ENCODE data around the gene MYH15.

MYH15 gene

DNA sequence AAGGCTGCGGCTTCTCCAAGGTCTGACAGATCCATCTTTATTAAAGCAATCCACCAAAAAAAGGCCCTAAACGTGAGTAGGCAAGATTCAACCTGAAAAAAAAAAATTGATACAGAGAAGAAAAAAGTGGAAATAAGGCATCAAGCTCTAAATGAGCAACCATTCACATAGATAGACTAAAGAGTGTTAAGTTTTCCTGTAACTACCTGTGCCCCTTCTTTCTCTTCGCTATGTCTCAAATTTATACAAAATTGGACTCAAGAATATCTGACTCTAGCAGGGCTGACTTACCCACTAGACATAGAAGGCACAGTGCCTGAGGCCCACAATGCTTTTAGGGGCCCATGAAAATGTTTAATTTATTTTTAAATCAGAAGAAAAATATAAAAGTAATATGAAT lies at the start of gene MYH15:
Gene MYH15, minus strand, starts transcription at position 101 of the 400 bp plus-strand sequence. Its CDS starts 66 bp downstream, at position 35.
- DNase-seq: no peak

DNA sequence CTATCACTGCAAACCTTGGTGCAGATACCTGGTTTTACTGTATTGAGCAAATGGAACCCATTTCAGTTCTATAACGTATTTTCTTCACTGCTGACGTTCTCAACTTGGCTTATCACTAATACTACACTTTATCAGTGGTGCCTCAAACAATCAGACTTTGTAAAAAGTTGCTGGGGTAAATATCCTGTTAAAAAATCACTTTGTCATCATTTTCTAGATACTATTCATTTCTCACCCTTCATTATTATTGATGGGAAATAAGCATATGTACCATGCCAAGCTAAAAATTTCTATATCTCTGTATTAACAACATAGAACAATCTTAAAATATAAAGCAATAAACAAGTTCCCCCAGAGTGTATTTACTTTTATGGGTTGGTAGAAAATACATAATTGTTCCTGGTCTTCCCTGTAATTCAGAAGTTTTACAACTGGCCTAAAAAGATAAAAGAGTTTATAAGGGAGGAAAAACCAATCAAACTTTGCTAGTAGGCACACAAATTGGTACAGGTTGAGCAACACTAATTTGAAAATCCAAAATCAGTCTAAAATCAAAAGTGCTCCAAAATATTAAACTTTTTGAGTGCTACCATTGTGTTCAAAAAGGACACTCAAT lies 45.7 kb upstream of the MYH15 start:
- no peak for DNase-seq

DNA sequence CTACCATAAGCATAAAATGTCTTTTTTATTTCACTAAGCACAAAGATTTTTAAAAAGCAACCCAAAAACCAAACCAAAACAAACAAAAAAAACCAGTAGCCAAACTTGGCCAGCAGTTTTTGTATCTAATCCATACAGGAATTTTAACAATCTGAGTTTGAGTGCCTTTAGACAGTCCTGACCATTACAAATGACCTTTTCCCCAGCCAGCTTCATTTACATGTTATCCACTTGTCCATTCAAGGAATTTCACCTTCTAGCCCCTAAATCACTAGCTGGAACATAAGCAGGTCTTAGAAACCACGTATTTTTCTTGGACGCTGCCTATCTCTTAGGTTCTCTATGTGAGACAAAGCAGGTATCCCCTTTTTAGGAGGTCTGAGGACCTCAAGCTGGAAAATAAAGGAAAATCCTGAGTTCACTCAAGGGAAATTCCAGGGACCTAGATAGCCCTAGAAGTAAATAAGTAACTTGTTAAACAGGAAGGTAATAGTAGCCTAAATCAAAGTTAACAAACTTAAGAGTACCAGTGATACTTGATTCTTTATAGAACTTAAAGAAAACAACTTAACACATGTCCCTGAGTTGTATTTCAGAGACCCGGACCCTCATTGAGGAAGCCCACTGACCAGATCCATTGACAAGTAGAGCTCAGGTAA lies 44.6 kb upstream of the MYH15 start:
- DNase-seq: no peak

DNA sequence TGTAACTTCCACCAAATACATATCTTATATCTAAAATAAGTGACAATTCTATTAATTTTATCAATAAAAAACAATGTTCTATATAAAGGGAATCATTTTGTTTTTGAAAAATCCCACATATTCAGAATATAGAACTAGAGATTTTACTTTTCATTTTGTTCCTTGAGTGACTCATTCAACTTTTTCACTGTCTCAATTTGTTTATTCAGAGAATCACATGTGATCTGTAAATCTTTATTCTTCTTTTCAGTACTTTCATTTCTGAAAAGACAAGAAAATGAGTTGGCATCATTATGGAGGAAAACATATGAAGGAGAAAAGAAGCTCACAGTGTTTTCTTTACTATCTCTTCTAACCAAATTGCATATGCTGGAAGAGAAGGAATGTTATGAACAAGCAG lies 43.8 kb upstream of the MYH15 start:
- DNase-seq: no peak

DNA sequence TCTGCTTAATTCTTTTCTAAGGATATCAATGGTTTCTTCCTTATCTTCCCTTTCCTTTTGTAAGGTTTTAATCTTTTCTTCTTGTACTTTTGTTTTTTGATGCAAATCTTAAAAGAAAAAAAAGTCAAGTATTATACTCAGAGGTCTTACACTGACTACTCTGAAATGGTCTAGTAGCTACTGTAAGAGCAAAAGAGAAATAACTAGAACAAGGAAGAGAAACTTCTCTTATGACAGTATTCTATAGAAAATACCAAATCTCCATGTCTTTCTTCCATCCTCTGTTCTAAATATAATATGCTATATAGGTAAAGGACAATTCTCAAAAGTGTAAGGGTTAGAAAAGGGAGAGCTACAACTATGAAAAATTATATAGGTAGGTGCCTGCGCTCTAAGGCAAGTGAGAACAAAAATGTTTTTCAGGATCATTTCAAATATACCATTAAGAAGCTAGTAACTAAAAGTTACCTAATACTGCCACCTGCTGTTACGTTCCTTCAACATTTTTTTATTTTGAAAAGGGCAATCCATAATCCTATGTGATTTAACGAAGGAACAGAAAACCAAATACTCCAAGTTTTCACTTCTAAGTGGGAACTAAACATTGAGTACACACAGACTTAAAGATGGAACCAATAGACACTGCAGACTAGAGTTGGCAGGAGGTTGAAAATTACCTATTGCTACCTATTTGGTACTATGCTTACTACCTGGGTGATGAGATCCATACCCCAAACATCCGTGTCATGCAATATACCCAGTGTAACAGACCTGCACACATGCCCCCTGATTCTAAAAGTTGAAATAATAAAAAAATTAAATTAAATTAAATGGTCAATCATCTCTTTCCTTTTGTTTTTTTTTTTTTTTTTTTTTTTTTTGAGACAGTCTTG lies 42.1 kb upstream of the MYH15 start:
- no peak for DNase-seq

DNA sequence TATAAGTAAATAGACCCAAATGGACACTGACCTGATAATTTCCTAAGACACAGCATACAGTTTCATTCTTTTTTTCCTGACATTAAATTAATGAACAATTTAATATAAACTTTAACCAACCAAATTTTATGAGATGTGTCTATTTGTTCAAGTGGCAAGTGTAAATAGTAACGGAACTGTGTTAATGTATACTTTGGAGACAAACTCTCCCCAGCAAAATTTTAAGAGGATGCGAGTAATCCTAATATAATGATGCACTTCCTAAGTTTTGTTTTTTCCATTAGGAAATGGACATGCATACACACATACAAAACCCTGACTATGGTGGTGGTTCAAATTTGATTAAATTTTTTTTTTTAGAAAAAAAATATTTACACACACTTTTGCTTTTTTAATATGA lies 38.5 kb upstream of the MYH15 start:
- DNase-seq: no peak

DNA sequence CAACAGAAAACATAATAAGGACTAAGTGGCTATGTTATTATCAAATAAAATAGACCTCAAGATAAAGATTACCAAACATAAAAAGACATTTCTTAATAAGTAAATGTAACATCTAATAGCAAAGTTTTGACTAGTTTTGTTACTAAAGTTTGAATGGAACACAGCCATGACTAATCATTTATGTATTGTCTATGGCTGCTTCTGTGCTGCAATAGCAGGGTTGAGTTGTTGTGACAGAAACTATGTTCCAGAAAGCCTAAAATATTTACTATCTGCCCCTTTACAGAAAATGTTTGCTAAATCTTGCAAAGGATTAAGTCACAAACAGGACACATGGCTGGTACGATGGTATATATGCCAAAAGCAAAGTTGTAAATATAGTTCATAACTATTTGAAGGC lies 37.9 kb upstream of the MYH15 start:
- no peak for DNase-seq

DNA sequence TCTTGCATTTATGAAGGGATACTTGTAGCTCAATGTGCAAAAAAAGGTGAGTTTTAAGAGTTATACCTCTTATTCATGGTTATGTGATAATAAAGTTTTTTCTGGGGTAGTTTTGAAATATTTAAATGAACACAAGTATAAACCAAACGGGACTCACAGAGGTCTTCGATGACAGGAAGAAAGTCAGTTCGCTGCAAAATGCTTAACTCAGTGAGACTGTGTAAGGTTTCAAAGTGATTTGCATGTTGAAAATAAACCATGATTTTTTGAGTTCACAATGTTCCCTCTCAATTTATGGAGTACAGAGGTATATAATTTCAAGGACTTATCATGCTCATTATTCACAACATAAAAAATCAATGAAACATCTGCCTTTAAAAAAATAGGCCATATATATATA lies 36.3 kb upstream of the MYH15 start:
- no peak for DNase-seq

DNA sequence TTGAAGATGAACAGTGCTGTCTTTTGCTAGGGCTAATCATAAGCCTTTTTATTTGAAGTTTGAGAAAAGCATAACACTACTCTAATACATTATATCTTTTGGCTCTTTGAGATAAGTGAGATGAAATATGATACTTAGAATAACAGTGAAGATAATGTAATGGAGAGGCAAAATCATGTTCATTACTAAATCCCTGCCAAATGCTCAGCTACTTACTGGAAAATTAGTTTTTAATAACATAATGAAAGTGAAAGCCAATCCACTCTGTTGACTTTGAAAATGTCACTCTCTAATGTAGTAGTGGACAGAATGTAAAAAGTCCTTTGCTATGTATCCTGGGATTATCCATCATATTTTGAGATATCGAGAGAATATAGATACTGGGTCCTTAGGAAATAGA lies 35.9 kb upstream of the MYH15 start:
- no peak for DNase-seq

DNA sequence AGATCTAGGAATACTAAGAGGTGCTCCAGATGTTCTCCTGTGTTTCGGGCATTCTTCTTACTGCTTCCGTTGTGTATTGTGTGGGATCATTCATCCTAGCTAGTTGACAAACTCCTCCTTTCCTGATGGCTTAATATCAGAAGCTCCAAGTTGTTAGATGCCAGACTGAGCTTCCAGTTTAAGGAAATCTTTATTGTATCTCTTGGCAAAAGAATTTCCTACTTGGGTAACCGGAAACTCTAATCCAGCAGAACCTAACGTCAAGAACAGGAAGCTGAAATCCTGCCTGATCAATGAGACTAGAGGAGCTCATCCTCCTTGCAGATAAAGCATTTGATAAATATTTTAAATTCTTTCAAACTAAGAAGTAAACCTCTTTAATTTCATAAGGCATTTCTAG lies 27.7 kb upstream of the MYH15 start:
- no peak for DNase-seq

DNA sequence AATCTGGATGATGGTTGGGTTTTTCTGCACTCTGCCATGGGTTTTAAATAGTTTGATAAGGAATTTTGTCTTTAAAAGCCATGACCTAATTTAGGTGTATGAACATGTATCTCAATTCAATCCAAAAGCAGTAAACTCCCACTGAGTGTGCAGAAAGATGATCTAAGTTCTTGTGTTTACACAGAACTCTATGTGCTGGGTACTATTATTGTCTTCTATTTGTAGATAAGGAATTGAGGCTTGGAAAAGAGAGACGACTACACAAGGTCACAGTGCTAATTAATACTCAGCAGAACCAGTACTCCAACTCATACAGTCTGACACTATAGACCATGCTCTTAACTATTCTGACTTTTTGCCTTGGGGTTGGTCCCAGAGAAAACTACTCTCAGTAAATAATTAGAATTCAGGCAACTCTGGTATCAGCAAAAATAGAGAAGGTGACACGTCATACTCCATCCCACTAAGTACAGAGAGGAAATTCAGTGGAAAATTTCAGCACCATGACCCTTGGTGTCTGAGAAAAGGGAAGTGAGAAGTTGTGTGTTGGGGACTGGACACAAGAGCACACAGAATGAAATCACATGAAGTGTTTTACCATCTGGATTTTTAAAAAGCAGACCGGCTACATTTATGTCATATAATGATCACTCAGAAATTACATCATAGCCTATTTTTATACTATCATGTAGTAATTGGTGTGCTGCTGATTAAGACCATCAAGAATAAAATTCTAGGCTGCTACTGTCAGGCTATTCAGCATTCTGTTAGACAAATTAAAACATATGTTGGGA lies 18.3 kb upstream of the MYH15 start:
- DNase-seq: no peak

DNA sequence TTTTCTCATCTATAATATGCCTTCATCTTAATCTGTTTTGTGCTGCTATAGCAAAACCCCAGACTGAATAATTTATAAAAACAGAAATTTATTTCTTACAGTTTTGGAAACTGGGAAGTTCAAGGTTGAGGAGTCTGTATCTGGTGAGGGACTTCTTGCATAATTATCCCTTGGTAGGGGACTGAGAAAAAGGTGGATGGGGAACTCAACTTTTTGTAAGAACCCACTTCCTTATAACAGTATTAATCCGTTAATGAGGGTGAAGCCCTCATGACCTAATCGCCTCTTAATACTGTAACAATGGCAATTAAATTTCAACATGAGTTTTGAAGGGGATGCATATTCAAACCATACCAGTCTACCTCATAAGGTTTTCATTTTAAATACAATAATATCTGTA lies 17.4 kb upstream of the MYH15 start:
- DNase-seq: no peak

DNA sequence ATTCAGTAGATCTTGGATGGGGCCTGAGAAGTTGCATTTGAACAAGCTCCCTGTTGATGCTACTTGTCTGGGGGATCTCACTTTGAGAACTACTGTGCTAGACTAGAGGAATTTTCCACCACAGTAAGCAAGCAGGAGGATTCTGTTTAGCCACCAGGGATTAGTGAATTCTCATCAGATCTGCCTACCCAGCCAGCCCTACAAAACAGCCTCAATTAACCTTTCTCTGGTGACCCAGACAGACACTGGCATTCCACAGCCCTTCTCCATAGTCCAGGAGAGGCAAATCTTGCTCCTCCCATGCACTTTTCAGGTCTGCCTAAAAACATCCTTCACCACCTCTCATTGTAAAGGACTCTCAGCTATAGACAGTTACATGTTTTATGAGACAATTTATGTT lies 16.7 kb upstream of the MYH15 start:
- no peak for DNase-seq

DNA sequence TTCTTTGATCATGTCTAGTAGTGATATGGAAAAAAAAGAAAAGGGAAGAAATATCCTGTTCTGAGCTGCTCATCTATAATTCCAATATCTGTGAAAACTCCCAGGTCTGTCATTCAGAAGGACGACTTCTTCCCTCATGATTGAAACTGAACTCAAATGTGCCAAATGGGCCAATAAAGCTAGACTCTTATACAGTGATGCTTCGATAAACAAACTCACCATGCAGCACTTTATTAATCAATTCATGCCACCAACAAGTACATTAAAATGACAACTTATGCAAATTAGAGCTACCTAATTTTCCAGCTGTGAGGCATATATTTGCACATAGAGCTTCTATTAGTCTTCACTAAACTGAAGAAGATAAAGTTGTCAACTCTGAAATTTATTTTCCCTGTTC lies 15.6 kb upstream of the MYH15 start:
- no peak for DNase-seq

DNA sequence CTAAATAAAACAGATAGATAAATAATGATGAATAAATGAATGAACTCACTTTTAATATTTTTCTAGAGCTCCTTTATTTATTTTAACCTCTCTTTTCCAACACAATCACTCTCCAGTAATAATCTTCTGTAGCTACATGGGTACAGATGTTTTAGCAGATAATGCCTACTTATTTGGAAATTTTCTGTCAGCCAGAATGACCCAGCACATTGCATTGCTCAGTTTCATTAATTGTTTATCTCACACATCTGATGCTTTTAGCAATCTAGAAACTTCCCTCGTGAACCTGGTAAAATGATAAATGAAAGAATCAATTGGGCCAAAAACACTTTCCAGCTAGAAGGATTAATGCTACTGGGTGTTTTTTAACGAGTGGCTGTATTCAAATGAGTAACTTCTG lies 14.9 kb upstream of the MYH15 start:
- DNase-seq: no peak

DNA sequence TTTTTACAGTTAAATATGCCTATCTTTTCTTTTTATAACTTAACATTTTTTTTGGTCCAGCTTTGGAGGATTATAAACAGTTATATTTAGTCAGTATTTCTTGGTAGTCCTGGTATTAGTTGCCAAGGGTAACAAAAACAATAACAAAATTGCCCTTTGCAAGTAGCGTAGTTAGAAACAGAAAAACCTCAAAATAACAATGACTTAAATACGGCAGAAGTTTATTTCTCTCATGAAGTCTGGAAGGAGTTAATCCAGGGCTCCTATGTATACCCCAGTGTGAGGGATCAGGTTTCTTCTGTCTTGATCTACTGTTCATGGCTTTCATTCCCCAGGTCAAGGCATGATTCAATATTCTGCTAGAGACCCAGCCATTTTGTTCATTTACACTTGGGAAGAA lies 14.1 kb upstream of the MYH15 start:
- no peak for DNase-seq

DNA sequence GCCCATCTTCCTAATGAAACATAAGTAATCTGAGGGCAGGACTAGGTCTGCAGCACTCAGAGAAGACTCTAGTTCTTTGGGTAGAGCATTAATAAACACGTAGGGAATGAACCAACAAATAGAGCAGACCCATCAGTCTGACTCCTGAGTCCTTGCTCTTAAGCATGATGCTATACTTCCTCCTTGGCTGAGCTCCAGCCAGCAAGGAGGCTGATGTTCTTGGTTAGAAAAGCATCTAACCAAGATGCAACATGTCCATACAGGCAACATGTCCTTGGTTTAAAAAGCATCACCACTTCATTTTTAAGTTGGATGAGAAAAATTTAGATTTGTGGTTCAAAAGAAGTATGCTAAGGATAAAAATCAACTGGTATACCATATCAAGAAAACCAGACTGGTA lies 8.5 kb upstream of the MYH15 start:
- DNase-seq: no peak

DNA sequence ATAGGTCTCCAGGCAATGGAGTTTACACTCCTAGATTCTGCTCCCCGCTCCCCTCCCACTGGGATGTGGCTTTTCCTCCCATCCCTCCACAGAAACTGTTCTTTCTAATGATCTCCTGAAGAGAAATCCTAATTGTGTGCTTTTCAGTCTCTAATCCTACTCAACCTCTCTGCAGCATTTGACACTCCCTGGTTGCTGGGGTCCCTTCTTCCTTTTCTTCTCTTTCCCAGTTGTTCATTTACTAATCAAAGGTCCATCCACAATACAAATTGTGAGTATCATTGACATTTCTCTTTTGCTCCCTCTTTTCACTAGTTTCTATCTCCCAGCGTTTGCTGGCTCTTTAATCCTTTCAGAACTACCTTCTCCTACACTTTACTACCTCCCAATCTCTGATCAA lies 6.5 kb upstream of the MYH15 start:
- DNase-seq: no peak

DNA sequence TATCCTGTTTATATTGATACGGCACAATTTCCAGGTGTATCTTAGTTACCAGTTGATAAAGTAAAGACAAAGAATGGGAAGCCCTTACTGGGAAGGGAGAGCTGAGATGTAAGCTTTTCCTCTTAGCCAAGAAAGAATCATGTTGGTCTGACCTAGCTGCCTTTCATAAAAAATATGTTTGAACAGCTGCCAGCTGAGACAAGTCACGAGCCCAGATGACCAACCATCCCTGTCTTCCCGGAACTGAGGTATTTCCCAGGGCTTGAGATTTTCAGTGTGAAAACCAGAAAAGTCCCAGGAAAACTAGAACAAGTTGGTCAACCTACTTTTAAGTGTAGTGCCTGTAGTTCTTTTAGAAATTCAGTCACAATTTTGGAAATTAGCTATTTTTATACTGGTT lies 3.6 kb upstream of the MYH15 start:
- DNase-seq: no peak

DNA sequence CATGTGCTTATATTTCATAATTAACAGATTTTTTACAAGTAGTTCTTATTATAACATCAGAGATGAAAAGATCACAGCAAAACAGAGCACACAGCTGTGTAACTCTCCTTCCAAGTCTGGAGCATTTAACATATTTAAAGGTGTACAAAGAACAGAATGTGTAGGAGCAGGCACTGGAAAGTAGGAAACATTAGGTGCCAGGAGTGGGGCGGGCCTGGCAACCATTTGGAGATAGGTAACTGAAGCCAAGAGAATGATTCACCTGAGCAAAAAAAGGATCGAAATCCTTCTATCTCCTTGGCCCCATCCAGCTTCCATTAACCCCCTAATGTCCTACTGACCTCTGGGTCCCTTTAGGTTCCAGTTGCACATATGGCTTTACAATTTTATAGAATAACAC lies 2.3 kb upstream of the MYH15 start:
- no peak for DNase-seq

DNA sequence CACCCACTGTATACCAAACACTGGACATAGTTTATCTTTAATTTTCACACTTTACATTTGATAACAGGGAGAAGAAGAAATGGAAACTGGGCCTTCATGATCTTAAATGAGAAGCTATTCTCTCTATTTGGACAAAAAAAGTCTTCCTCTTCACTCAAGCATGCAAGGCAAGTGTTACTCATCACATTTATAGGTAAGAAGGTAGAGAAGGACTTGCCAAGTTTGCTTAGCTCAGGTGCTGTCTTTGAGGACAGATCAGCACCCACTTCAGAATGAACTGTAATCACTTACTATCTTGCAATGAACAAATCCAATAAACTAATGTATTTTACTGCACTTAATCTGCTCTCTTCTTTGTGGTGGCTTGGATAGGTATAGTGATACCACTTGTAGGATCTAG lies 1.1 kb upstream of the MYH15 start:
- DNase-seq: no peak

DNA sequence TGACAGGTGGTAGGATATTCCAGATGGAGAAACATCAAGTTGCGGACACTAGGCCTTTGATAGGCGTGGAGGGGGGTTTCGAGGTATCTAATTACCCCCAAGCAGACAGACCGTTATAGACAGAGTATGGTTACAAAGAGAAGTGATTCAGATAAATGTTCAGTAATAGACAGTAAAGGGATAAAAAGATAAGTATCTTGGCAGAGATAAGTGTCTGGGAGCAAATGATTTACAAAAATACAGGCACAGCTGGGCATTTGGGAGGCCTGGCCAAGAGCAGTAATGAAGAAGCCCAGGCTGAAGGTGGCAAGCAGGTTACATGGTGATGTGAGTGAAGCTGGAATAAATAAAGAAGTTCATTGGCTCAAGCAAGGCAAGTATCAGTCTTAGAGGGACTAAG lies 659 bp upstream of the MYH15 start:
- no peak for DNase-seq

DNA sequence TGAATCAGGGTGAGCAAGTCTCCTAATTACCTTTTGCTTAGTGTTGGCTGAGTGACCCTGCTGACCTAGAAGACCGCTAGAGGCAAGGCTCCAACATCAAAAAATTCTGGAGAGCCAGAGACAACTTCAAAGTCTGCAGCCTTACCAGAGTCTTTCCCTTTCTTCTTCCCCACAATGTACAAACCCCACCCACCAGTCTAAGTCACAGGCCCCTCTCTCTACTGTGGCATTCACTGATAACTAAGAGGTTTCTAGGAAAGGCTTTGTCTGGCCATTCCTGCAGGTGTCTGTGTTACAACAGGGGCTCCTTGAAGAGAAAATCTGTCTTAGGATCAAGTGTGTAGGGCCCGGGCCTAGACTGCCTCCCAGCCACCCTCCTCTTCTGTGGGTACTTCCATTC lies 525 bp downstream of the MYH15 start:
- no peak for DNase-seq
